ENCODE data around the gene PAX6. TPM values are rescaled to one million over a fixed set of nuclear protein-coding genes. Genes with fewer than 3 reads are reported as not detected.

Gene PAX6
- total RNA-seq, 3 donors from 2014 or later = 0.88 TPM; not detected in 2

DNA sequence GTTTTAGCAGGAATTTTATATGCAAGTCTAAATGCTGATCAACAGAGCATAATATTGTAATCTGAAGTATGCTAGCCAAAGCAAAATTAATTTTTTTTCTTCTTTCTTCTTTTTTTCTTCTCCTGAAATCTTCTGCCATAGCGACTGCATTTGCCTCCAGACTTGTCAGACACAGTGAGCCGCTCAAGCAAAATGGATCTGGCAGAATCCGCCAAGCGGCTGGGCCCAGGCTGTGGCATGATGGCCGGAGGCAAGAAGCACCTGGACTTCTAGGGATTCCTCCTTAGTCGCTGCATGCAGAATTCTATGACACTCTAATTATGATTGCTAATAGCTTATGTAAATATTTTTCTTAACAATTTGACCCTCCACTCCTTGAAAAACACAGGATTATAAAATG, 27.9 kb downstream of the PAX6 start:
- no peak overlapping the region for H3K27ac ChIP-seq
- no peak for DNase-seq (ENCODE audit: low spot score in 2 of 2)
- H3K4me1 ChIP-seq = no peaks in the 10 kb centered on the region
- H3K36me3 ChIP-seq = no peaks in the 10 kb centered on the region
- TF ChIP-seq, protein P1, sequence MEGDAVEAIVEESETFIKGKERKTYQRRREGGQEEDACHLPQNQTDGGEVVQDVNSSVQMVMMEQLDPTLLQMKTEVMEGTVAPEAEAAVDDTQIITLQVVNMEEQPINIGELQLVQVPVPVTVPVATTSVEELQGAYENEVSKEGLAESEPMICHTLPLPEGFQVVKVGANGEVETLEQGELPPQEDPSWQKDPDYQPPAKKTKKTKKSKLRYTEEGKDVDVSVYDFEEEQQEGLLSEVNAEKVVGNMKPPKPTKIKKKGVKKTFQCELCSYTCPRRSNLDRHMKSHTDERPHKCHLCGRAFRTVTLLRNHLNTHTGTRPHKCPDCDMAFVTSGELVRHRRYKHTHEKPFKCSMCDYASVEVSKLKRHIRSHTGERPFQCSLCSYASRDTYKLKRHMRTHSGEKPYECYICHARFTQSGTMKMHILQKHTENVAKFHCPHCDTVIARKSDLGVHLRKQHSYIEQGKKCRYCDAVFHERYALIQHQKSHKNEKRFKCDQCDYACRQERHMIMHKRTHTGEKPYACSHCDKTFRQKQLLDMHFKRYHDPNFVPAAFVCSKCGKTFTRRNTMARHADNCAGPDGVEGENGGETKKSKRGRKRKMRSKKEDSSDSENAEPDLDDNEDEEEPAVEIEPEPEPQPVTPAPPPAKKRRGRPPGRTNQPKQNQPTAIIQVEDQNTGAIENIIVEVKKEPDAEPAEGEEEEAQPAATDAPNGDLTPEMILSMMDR (IDR thresholded peaks at IDR 0.05) = no peak
- TF ChIP-seq POLR2A (IDR thresholded peaks at IDR 0.05) (no peak), POLR2AphosphoS5 (IDR thresholded peaks at IDR 0.05) (no peak)
- H3K9me3 ChIP-seq = no peaks in the 10 kb centered on the region
- H3K27me3 ChIP-seq = no peaks in the 10 kb centered on the region
- intact Hi-C loops (cut with DNase I; ENCODE audit: low total_unique reads) = no loop called here
- no peak overlapping the region for H3K4me3 ChIP-seq

DNA sequence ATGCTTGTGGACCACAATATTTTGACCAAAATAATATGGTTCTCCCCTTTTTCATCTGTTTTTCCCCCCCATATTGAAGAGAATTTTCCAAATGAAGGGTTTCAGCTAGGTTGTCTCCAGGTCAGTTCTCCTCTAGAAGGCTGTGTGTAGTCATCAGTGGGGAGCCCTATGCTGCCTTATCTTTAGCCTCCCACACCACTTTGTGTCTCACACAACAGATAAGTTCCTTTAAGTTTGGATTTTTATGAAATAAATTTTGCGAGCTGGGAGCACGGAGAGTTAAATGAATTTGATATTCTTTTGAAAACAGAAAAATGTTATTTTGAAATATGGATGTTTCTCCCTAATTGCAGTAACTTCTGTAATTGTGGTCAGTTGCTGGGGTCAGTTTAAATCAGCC, 28.9 kb downstream of the PAX6 start:
- Histone ChIP-seq H3K27me3 (no peaks in the 10 kb centered on the region), H3K27ac (no peak overlapping the region), H3K4me1 (no peaks in the 10 kb centered on the region), H3K4me3 (no peak overlapping the region), H3K9me3 (no peaks in the 10 kb centered on the region), H3K36me3 (no peaks in the 10 kb centered on the region)
- intact Hi-C loops (cut with DNase I; ENCODE audit: low total_unique reads) = no loop called here
- DNase-seq (ENCODE audit: low spot score in 2 of 2) = no peak
- no peak for TF ChIP-seq POLR2A (IDR thresholded peaks at IDR 0.05)
- no peak for TF ChIP-seq POLR2AphosphoS5 (IDR thresholded peaks at IDR 0.05)
- TF ChIP-seq, protein P1 (IDR thresholded peaks at IDR 0.05) = no peak

DNA sequence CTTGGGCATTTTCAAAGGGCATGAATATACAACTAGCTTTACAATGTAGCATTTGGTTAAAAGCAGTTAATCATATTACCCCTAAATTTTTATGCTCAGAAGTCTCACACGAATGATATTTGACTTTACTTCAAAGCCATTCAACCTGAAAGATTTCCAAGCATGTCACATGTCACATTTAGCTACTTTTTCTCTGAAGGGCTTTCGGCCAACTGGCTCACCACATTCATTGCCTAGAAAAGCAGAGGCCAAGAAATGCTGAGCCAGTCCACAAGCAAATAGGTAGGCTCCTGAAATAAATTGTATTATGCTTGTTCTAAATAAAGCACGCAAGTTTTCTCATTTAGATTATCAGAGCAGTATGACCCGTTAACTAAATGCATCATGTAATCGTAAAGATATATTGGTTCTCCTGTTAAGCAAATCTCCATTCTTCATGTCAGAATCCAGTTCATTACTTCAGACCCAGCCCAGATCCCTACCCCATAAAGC, 30.6 kb downstream of the PAX6 start:
- H3K27me3 ChIP-seq = no peaks in the 10 kb centered on the region
- intact Hi-C loops (cut with DNase I; ENCODE audit: low total_unique reads) = no loop called here
- H3K9me3 ChIP-seq = no peaks in the 10 kb centered on the region
- H3K27ac ChIP-seq = no peak overlapping the region
- no peak for DNase-seq (ENCODE audit: low spot score in 2 of 2)
- no peak overlapping the region for H3K4me3 ChIP-seq
- TF ChIP-seq, protein P1 (IDR thresholded peaks at IDR 0.05) = no peak
- TF ChIP-seq POLR2AphosphoS5 (IDR thresholded peaks at IDR 0.05) (no peak), POLR2A (IDR thresholded peaks at IDR 0.05) (no peak)
- H3K36me3 ChIP-seq = no peaks in the 10 kb centered on the region
- no peaks in the 10 kb centered on the region for H3K4me1 ChIP-seq

DNA sequence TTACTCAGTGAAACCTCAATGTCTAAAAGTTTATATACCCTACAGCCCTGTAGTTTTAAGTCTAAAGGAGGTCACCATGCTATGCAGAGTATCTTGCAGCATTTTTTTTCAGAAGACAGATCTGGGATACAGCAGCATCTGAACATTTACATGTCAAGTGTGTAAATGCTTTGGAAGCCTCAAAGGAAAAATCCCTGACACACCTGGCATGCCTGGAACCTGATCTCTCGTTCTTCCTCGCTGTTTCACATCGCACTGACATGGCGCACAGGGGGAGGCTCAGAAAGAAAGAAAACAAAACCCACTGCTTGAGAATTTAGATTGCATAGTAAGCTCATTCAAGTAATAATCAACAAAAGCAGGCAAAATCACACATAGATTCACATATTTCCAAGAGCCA, 31.0 kb downstream of the PAX6 start:
- no peak overlapping the region for H3K27ac ChIP-seq
- no peaks in the 10 kb centered on the region for H3K4me1 ChIP-seq
- H3K9me3 ChIP-seq = no peaks in the 10 kb centered on the region
- H3K36me3 ChIP-seq = no peaks in the 10 kb centered on the region
- H3K4me3 ChIP-seq = no peak overlapping the region
- no peak for DNase-seq (ENCODE audit: low spot score in 2 of 2)
- no peak for TF ChIP-seq POLR2A (IDR thresholded peaks at IDR 0.05)
- TF ChIP-seq, protein P1 (IDR thresholded peaks at IDR 0.05) = no peak
- TF ChIP-seq POLR2AphosphoS5 (IDR thresholded peaks at IDR 0.05) = no peak
- intact Hi-C loops (cut with DNase I; ENCODE audit: low total_unique reads) = no loop called here
- H3K27me3 ChIP-seq = no peaks in the 10 kb centered on the region

DNA sequence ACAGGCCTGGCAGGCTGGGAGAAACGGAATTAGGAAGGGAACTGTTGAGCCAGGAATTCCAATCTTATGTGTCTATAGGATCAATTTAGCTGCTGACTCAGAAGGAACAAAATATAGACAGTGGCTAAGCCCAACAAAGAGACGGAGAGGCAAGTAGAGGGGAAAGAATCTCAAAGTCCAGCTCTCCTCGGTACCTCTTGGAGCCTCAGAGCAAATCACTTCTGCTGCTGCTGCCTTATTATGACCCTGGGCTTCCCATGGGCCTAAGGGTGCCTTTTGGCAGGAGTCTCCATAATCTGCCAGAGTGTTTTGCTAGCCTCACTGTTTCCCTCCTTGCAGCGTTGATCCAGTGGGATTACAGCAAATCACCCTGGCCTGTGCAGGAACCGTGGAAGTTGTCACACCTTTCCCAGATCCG, 31.7 kb downstream of the PAX6 start:
- Histone ChIP-seq H3K27ac (no peak overlapping the region), H3K27me3 (no peaks in the 10 kb centered on the region)
- intact Hi-C loops (cut with DNase I; ENCODE audit: low total_unique reads) = no loop called here

More for the DNA sequence above, 31.7 kb downstream of the PAX6 start:
- no peak overlapping the region for H3K4me3 ChIP-seq
- no peak for DNase-seq (ENCODE audit: low spot score in 2 of 2)
- no peaks in the 10 kb centered on the region for H3K9me3 ChIP-seq
- H3K4me1 ChIP-seq = no peaks in the 10 kb centered on the region
- no peaks in the 10 kb centered on the region for H3K36me3 ChIP-seq
- TF ChIP-seq POLR2A (IDR thresholded peaks at IDR 0.05) = no peak
- TF ChIP-seq, protein P1 (IDR thresholded peaks at IDR 0.05) = no peak

Data from breast epithelium (tissue), 4 donors.